ENCODE data around the gene HES7. TPM values are rescaled to one million over a fixed set of nuclear protein-coding genes. Genes with fewer than 3 reads are reported as not detected.

Gene HES7
- total RNA-seq (2011; cell fraction: chromatin; rRNA removed; ENCODE audit: low replicate concordance): 0.51 and 1.1 TPM in 2 replicates
- total RNA-seq (2011; cell fraction: nucleolus; rRNA removed): 0.92 and 1.2 TPM in 2 replicates
- total RNA-seq (2011; cell fraction: nucleoplasm; rRNA removed): 0.66 and 1.3 TPM in 2 replicates
- total RNA-seq (2014; rRNA removed): 0.09 and 0.45 TPM in 2 replicates
- total RNA-seq (2014; rRNA removed; fragmentation: Illumina TruSeq; extraction: Trizol): 0.22 TPM in 1 of 2 replicates, not detected in the other
- not detected in 2 replicates for total RNA-seq (2015; rRNA removed; fragmentation: Illumina TruSeq; extraction: Trizol)
- 1.1 and 2.2 TPM in 2 replicates for total RNA-seq (2021)
- 0.14 and 0.31 TPM in 2 replicates for polyA plus RNA-seq (2011; rRNA removed)
- polyA plus RNA-seq (2011; cell fraction: cytosol; rRNA removed): 0.16 and 0.94 TPM in 2 replicates
- polyA plus RNA-seq (2011; cell fraction: nucleus; rRNA removed): 1.4 and 3.3 TPM in 2 replicates
- 0.22 and 0.29 TPM in 2 replicates for polyA plus RNA-seq (2012)
- polyA plus RNA-seq (2014; fragmentation: Illumina TruSeq; extraction: Trizol): 0.11 and 0.13 TPM in 2 replicates
- polyA plus RNA-seq (2014; fragmentation: Nextera tagmentation; extraction: Ambion mirVana): under 1 TPM; 0.03 to 0.06 TPM
- polyA plus RNA-seq (2014; rRNA removed): 0.16 and 1.7 TPM in 2 replicates
- 0.11 TPM in 1 of 2 replicates, not detected in the other for polyA minus RNA-seq (2011; rRNA and poly(A)+ RNA removed)
- not detected in 2 replicates for polyA minus RNA-seq (2011; cell fraction: cytosol; rRNA and poly(A)+ RNA removed)
- 0.56 and 0.94 TPM in 2 replicates for polyA minus RNA-seq (2011; cell fraction: nucleus; rRNA and poly(A)+ RNA removed)
- Bru-seq, nascent RNA: percentile 50 among the genes with signal in this experiment
- percentile 28 among the genes with signal in this experiment for BruChase-seq, experiment 1, labeled RNA remaining after a 2-hour chase
- BruChase-seq, experiment 2, labeled RNA remaining after a 6-hour chase: percentile 43 among the genes with signal in this experiment
- long read RNA-seq, experiment 1, partial matches to known transcripts: 0 of 2 reads
- long read RNA-seq, experiment 1, other reads (novel, unspliced or antisense): 1 of 2 reads
- long read RNA-seq, experiment 2: 0 reads
- long read RNA-seq, experiment 3: 0 reads

DNA sequence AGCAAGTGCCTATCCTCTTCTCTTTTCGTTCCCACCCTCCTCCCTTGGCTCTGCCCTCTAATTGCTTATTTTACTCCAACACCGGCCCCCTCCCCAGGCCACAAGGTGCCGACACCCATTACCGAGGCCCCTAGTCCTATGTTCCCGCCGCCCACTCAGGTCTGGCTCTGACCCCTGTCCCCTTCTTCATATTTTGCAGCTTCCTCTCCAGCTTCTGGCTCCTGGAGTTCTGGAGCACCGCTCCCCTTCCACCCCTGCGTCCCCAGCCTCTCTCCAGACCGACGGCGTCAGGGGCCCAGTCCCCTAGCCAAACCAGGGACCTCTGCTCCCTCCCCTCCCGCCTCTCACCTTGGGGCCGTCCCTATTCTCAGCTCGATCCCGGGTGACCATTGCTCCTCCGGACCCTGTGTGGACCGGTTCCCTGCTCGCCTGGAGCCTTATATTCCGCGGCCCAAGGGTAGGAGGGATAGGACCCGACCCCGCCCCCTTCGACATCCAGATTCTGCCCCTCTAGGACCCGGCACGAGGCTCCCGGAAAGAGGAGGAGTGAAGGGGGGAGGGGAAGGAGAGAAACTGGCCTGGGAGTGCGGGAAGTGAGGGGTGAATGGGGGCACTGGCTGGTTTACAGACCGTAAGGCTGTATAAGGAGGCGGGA is at the start of gene HES7:
Gene HES7, minus strand, starts transcription at position 412 of the 655 bp plus-strand sequence. Its CDS starts 22 bp downstream, at position 390.
- no peak for ATAC-seq
- H3K79me2 ChIP-seq (ENCODE audit: control insufficient read depth, insufficient read depth, low read length): no peaks in the 10 kb centered on the region
- intact Hi-C loops (cut with micrococcal nuclease) (loop anchor here (5.0 to 10.0 kb wide), 3 partner anchors 48 to 289 kb away; partner anchors contain the start of gene KDM6B), in situ Hi-C loops (cut with MboI) (loop anchor here (5.0 kb wide), 2 partner anchors 98 to 178 kb away; no protein-coding TSS in a partner anchor)
- peak within 1 kb of the TSS; percentile 73 for H3K4me3 ChIP-seq
- POLR2A ChIA-PET: interaction anchor here (0.6 to 2.1 kb wide), 6 partner anchors 11 to 165 kb away, joined by 3 to 5 read pairs (median 4); partner anchors contain the start of genes AURKB and RANGRF
- H4K20me1 ChIP-seq (replicated peaks; ENCODE audit: control insufficient read depth, insufficient read depth, low read length): peaks cover 4% of the 10 kb centered on the region; the same call in 1 of the 2 replicates
- no TSS peak for BruUV-seq (replicated peaks)
- H3K4me2 ChIP-seq (ENCODE audit: insufficient read depth, low read length): peak within 1 kb of the TSS; percentile 87
- no peaks in the 10 kb centered on the region for H3K9me3 ChIP-seq (replicated peaks; ENCODE audit: control insufficient read depth, insufficient read depth, low read depth, low read length)
- H2AFZ ChIP-seq (ENCODE audit: low read depth, low read length): peak within 1 kb of the TSS; percentile 82
- FAIRE-seq: no peak
- WGBS (ENCODE audit: insufficient coverage, low coverage, missing lambda C conversion rate): 9% methylated on average over 12 of the region's 29 CpGs
- no peaks in the 10 kb centered on the region for H3K36me3 ChIP-seq (ENCODE audit: control insufficient read depth, insufficient read depth, low read length)
- H3K27me3 ChIP-seq (ENCODE audit: control insufficient read depth in 2 of 2, insufficient read depth in 2 of 2, low read length in 2 of 2): 0 out of 5 replicates have a peak, but pooled peaks cover 0 to 9% of the 10 kb centered on the region in 2 experiments
- H3K4me1 ChIP-seq (replicated peaks in 1 of 2; ENCODE audit: control insufficient read depth in 2 of 2, insufficient read depth in 2 of 2, low read length in 2 of 2): peaks cover 22 to 65% of the 10 kb centered on the region in 2 experiments
- DNase-seq (ENCODE audit: extremely low read depth in 1 of 4, low spot score in 3 of 4): peak in 2 of 4 experiments; percentile 19 to 35
- H3K27ac ChIP-seq (ENCODE audit: extremely low read depth, low read depth, low read length): no peak within 1 kb of the TSS
- H3K9me1 ChIP-seq (ENCODE audit: control insufficient read depth, insufficient read depth, low read length): no peaks in the 10 kb centered on the region
- CTCF ChIA-PET (ENCODE audit: low intra/inter-chr PET ratio): no interaction called here
- H3K9ac ChIP-seq (ENCODE audit: insufficient read depth in 1 of 2, low read depth in 2 of 2, low read length in 2 of 2): peak within 1 kb of the TSS in 1 of 2 experiments; percentile 85; a peak in 2 of 4 replicates
- TF ChIP-seq HMGN3 (IDR thresholded peaks at IDR 0.05; ENCODE audit: borderline replicate concordance, extremely low read depth, insufficient read length, low read depth, low read length) (peak; percentile 1), KDM5B (IDR thresholded peaks at IDR 0.05; ENCODE audit: insufficient replicate concordance, low read depth, low read length) (no peak), COPS2 (conservative IDR thresholded peaks at IDR 0.05) (no peak), ZNF347 (CRISPR knock-in tag; IDR thresholded peaks at IDR 0.05; ENCODE audit: low read depth) (no peak), L3MBTL2 (IDR thresholded peaks at IDR 0.05) (no peak), SPI1 (IDR thresholded peaks at IDR 0.05; ENCODE audit: borderline replicate concordance, low read depth, low read length) (no peak), TAF7 (tag; IDR thresholded peaks at IDR 0.05) (no peak), ZNF324 (CRISPR knock-in tag; IDR thresholded peaks at IDR 0.05) (no peak), STAG1 (CRISPR knock-in tag; IDR thresholded peaks at IDR 0.05; ENCODE audit: borderline replicate concordance) (no peak), CHD4 (IDR thresholded peaks at IDR 0.05; ENCODE audit: insufficient read depth, insufficient replicate concordance, low read depth, low read length, poor library complexity, severe bottlenecking) (no peak), EGR1 (conservative IDR thresholded peaks at IDR 0.05) (peak; percentile 21; the same call in 1 of the 2 replicates), BMI1 (IDR thresholded peaks at IDR 0.05; ENCODE audit: low read length) (no peak)
- TF ChIP-seq, protein P1, sequence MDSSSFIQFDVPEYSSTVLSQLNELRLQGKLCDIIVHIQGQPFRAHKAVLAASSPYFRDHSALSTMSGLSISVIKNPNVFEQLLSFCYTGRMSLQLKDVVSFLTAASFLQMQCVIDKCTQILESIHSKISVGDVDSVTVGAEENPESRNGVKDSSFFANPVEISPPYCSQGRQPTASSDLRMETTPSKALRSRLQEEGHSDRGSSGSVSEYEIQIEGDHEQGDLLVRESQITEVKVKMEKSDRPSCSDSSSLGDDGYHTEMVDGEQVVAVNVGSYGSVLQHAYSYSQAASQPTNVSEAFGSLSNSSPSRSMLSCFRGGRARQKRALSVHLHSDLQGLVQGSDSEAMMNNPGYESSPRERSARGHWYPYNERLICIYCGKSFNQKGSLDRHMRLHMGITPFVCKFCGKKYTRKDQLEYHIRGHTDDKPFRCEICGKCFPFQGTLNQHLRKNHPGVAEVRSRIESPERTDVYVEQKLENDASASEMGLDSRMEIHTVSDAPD (CRISPR knock-in tag; IDR thresholded peaks at IDR 0.05): no peak
- TF ChIP-seq, protein P2, sequence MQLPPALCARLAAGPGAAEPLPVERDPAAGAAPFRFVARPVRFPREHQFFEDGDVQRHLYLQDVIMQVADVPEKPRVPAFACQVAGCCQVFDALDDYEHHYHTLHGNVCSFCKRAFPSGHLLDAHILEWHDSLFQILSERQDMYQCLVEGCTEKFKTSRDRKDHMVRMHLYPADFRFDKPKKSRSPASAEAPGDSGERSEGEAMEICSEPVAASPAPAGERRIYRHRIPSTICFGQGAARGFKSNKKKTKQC (CRISPR knock-in tag; IDR thresholded peaks at IDR 0.05): no peak

All from K562 (cell line).